HepG2 (cell line): Measurements from ENCODE around the gene TFDP1. TPM values are rescaled to one million over a fixed set of nuclear protein-coding genes. Genes with fewer than 3 reads are reported as not detected.

ENCODE experiments used
- ATAC-seq: fragments of 200-7000 bp; cut with Tn5 transposase; 3 replicates; pipeline ENCODE4 v1.9.1; 2020; ENCODE audit warnings: mild to moderate bottlenecking, moderate library complexity
- BruUV-seq: library from RNA; stranded (reverse); fragments of 400-500 nt; replicated peaks from 2 replicates; lab custom pipeline; 2021; lab: Mats Ljungman, UMichigan
- CTCF ChIA-PET: fragments of 300-600 bp; formaldehyde crosslinking; extraction: SDS; loops from one replicate; lab custom pipeline; 2021; ENCODE audit warnings: low total read pairs, inconsistent platforms, low intra/inter-chr PET ratio; lab: Yijun Ruan, JAX
- POLR2A ChIA-PET: fragments of 350-600 bp; sonication (Branson Sonifier 250); formaldehyde crosslinking; loops from one replicate; lab custom pipeline; 2020; ENCODE audit warnings: antibody characterized with exemption, inconsistent platforms; lab: Yijun Ruan, JAX
- DNase-seq: peaks from one replicate; pipeline ENCODE4 v3.0.0-alpha.2; 2015; ENCODE audit warnings: low spot score
- FAIRE-seq: peaks from 3 replicates; lab custom pipeline; 2011; peaks lifted over from hg19 to GRCh38; lab: Jason Lieb, UNC
- H2AFZ ChIP-seq: one replicate; pipeline ENCODE4 v1.6.1; 2011; ENCODE audit warnings: low read length, inconsistent platforms
- H3K27ac ChIP-seq: fragments of 300-600 bp; 3 replicates; pipeline ENCODE4 v1.8.0; 2011; ENCODE audit warnings: mixed run types, mild to moderate bottlenecking, mixed read lengths, low read length, inconsistent platforms; ENCODE audit not compliant: insufficient read depth; ENCODE audit errors: extremely low read length
- H3K27me3 ChIP-seq, 2 experiments: fragments of 200-600 bp in 1 of 2; 2 replicates in 1 of 2; 3 replicates in 1 of 2; pipeline versions ENCODE4 v1.6.0 to v1.8.0; 2011; ENCODE audit warnings: low read length in 2 of 2, mild to moderate bottlenecking in 2 of 2, moderate library complexity in 2 of 2, inconsistent platforms in 1 of 2; ENCODE audit not compliant: insufficient read depth in 2 of 2, control insufficient read depth in 1 of 2
- H3K36me3 ChIP-seq, 2 experiments: fragments of 200-600 bp in 1 of 2; replicated peaks in 1 of 2; 2 replicates in 1 of 2; 3 replicates in 1 of 2; pipeline versions ENCODE4 v1.5.1 to v1.8.0; 2011; ENCODE audit warnings: low read length in 2 of 2, inconsistent platforms in 1 of 2; ENCODE audit not compliant: insufficient read depth in 2 of 2, control insufficient read depth in 1 of 2
- H3K4me1 ChIP-seq: 2 replicates; pipeline ENCODE4 v1.5.1; 2012; ENCODE audit warnings: low read length, inconsistent platforms; ENCODE audit not compliant: insufficient read depth
- H3K4me2 ChIP-seq: 2 replicates; pipeline ENCODE4 v1.6.0; 2011; ENCODE audit warnings: low read depth, low read length, inconsistent platforms
- H3K4me3 ChIP-seq, 3 experiments: fragments of 200-600 bp in 1 of 3; sonication (generic), shearing (Covaris generic) in 1 of 3; replicated peaks in 1 of 3; 2 replicates each; pipeline ENCODE4 v1.5.1; 2011 to 2016; ENCODE audit warnings: low read length in 3 of 3, inconsistent platforms in 2 of 3, low read depth in 2 of 3, mild to moderate bottlenecking in 2 of 3, control low read depth in 1 of 3, mixed read lengths in 1 of 3; ENCODE audit not compliant: insufficient read depth in 1 of 3
- H3K79me2 ChIP-seq: one replicate; pipeline ENCODE4 v1.6.1; 2011; ENCODE audit warnings: low read length, inconsistent platforms; ENCODE audit not compliant: insufficient read depth
- H3K9ac ChIP-seq: 2 replicates; pipeline ENCODE4 v1.6.0; 2011; ENCODE audit warnings: mild to moderate bottlenecking, low read depth, low read length, inconsistent platforms; ENCODE audit not compliant: insufficient read depth
- H3K9me3 ChIP-seq: 2 replicates; pipeline ENCODE4 v1.5.1; 2012; ENCODE audit warnings: mild to moderate bottlenecking, low read length
- H4K20me1 ChIP-seq: 2 replicates; pipeline ENCODE4 v1.6.0; 2011; ENCODE audit warnings: inconsistent platforms, mild to moderate bottlenecking, low read length, moderate library complexity; ENCODE audit not compliant: insufficient read depth
- AHDC1 ChIP-seq: sonication (generic); formaldehyde crosslinking; IDR thresholded peaks from 2 replicates; pipeline ENCODE4 v1.5.1; 2020; ENCODE audit warnings: mild to moderate bottlenecking, missing genetic modification reagents, borderline replicate concordance
- FOXM1 ChIP-seq: sonication (generic); formaldehyde crosslinking; IDR thresholded peaks from 2 replicates; pipeline ENCODE4 v1.5.0; 2020; ENCODE audit warnings: missing genetic modification reagents
- GATAD1 ChIP-seq: IDR thresholded peaks from 2 replicates; pipeline ENCODE4 v1.6.1; 2016; ENCODE audit warnings: missing genetic modification reagents, missing compliant biosample characterization
- POLR2AphosphoS5 ChIP-seq: IDR thresholded peaks from 2 replicates; pipeline ENCODE4 v1.6.1; 2012; ENCODE audit warnings: low read depth, low read length
- TFDP2 ChIP-seq: sonication (generic); formaldehyde crosslinking; IDR thresholded peaks from 2 replicates; pipeline ENCODE4 v1.4.0; 2020; ENCODE audit warnings: missing genetic modification reagents
- TFE3 ChIP-seq: IDR thresholded peaks from 2 replicates; pipeline ENCODE4 v1.6.1; 2016
- ZBTB7B ChIP-seq: sonication (generic); formaldehyde crosslinking; IDR thresholded peaks from 2 replicates; pipeline ENCODE4 v1.4.0; 2020; ENCODE audit warnings: missing genetic modification reagents
- ZNF766 ChIP-seq: sonication (generic); formaldehyde crosslinking; IDR thresholded peaks from 2 replicates; pipeline ENCODE4 v1.5.0; 2020; ENCODE audit warnings: missing genetic modification reagents, borderline replicate concordance
- WGBS: methylation state at CpG from one replicate; pipeline ENCODE4 v1.1.6; 2017; ENCODE audit warnings: low lambda C conversion rate; 5-methylcytosine and 5-hydroxymethylcytosine counted together
- in situ Hi-C: cut with HindIII; loops from 2 replicates; pipeline ENCODE4 v1.10.0; 2017; ENCODE audit warnings: low pct_unique_long_range_greater_than_20kb; ENCODE audit not compliant: extremely low pct_ligation_motif_present
- intact Hi-C: fragments of 100-400 bp; cut with micrococcal nuclease; formaldehyde crosslinking; loops from one replicate; pipeline ENCODE4 v1.10.0; 2022; ENCODE audit not compliant: unreplicated experiment
- polyA plus RNA-seq, 8 experiments: library from polyadenylated mRNA; depleted of rRNA in 3 of 8; stranded (reverse) in 7 of 8; unstranded in 1 of 8; fragments of >200 nt; fragmentation: Illumina TruSeq in 4 of 8; extraction: Trizol in 4 of 8; gene quantifications; 2 replicates each; pipeline versions ENCODE4 v1.2.1 to v1.2.3, GENCODE V29; 2011 to 2016; ENCODE audit warnings: low read depth in 4 of 8, missing spikeins in 1 of 8, mixed read lengths in 1 of 8; ENCODE audit not compliant: insufficient read depth in 1 of 8
- total RNA-seq, 5 experiments: library from RNA; depleted of rRNA; stranded (reverse); fragments of >200 nt; fragmentation: Illumina TruSeq; extraction: Trizol; gene quantifications; 2 replicates each; pipeline ENCODE4 v1.2.3, GENCODE V29; 2016; ENCODE audit warnings: low read depth in 1 of 5

Gene TFDP1
- total and polyA plus RNA-seq, 2 of the 13 experiments (the other 11 are each of a cell fraction or from before 2014, with no cell fraction given): 38.0 to 84.2 TPM

- H3K4me1 ChIP-seq: no peaks in the 10 kb centered on the region
- 96% methylated on average over 8 of the region's 8 CpGs for WGBS
- TF ChIP-seq TFDP2 (no peak), ZBTB7B (CRISPR knock-in tag) (no peak), GATAD1 (CRISPR knock-in tag) (no peak)
- TF ChIP-seq, all 625 proteins: peak for 0
- POLR2A ChIA-PET: no interaction called here
- no peak for FAIRE-seq
- CTCF ChIA-PET: no interaction called here
- Histone ChIP-seq H3K9ac (no peak overlapping the region), H3K36me3 (peaks cover 27 to 71% of the 10 kb centered on the region in 2 experiments), H3K4me2 (no peak overlapping the region), H3K4me3 (no peak overlapping the region), H3K27ac (no peak overlapping the region), H3K9me3 (no peaks in the 10 kb centered on the region), H3K79me2 (no peaks in the 10 kb centered on the region), H2AFZ (no peak overlapping the region), H4K20me1 (0 out of 2 replicates have a peak, but pooled peaks cover 3% of the 10 kb centered on the region), H3K27me3 (no peaks in the 10 kb centered on the region)
- in situ Hi-C loops: no loop called here
- no TSS peak for BruUV-seq
- no peak for DNase-seq
- intact Hi-C loops: no loop called here
- ATAC-seq: no peak
These were observed 54.3 kb downstream of the TFDP1 start for GRCh38 chr13:113638806-113639205.

GRCh38 chr13:113639616-113640262 lies 55.2 kb downstream of the TFDP1 start:
- intact Hi-C loops: no loop called here
- ATAC-seq (no peak), DNase-seq (no peak), FAIRE-seq (no peak)
- H3K4me3 ChIP-seq: no peak overlapping the region
- ChIA-PET POLR2A (no interaction called here), CTCF (no interaction called here)
- 98% methylated on average over 24 of the region's 27 CpGs for WGBS
- H3K27me3 ChIP-seq: no peaks in the 10 kb centered on the region
- H2AFZ ChIP-seq: no peak overlapping the region
- H3K4me2 ChIP-seq: no peak overlapping the region
- H3K79me2 ChIP-seq: no peaks in the 10 kb centered on the region
- peaks cover 23 to 61% of the 10 kb centered on the region in 2 experiments for H3K36me3 ChIP-seq
- H3K4me1 ChIP-seq: no peaks in the 10 kb centered on the region
- in situ Hi-C loops: no loop called here
- no TSS peak for BruUV-seq
- no peaks in the 10 kb centered on the region for H4K20me1 ChIP-seq
- H3K9ac ChIP-seq: no peak overlapping the region
- H3K27ac ChIP-seq: no peak overlapping the region
- H3K9me3 ChIP-seq: no peaks in the 10 kb centered on the region
- TF ChIP-seq POLR2AphosphoS5 (no peak), AHDC1 (CRISPR knock-in tag) (no peak), FOXM1 (CRISPR knock-in tag) (no peak), ZNF766 (no peak), TFE3 (no peak)
